Endothelial cell of umbilical vein (primary cell): ENCODE data around the gene STX5. TPM values are rescaled to one million over a fixed set of nuclear protein-coding genes. Genes with fewer than 3 reads are reported as not detected.
"Not testable (repeated sequence)": the region's sequence is repeated elsewhere in the genome, so short reads cannot be mapped to it uniquely, and the experiment has no call there.

ENCODE experiments used
- BruUV-seq: library from RNA; stranded (reverse); fragments of 400-500 nt; replicated peaks from 2 replicates; lab custom pipeline; 2021; lab: Mats Ljungman, UMichigan
- CTCF ChIA-PET: fragments of 300-600, 350-600 bp; sonication (Branson Sonifier 250); formaldehyde crosslinking; loops from one replicate; lab custom pipeline; 2021; ENCODE audit warnings: antibody characterized with exemption, inconsistent platforms; lab: Charles Lee
- POLR2A ChIA-PET: fragments of 300-600, 350-600 bp; sonication (Branson Sonifier 250); formaldehyde crosslinking; loops from one replicate; lab custom pipeline; 2021; ENCODE audit warnings: antibody characterized with exemption, inconsistent platforms; lab: Charles Lee
- DNase-seq: peaks from one replicate; pipeline ENCODE4 v3.0.0-alpha.2; 2011; ENCODE audit warnings: low read depth, low spot score
- FAIRE-seq: peaks from 2 replicates; lab custom pipeline; 2011; peaks lifted over from hg19 to GRCh38; lab: Jason Lieb, UNC
- H2AFZ ChIP-seq: 2 replicates; pipeline ENCODE4 v1.6.0; 2012; ENCODE audit warnings: low read depth, low read length, control low read depth, inconsistent platforms
- H3K27ac ChIP-seq: 2 replicates; pipeline ENCODE4 v1.5.1; 2011; ENCODE audit warnings: low read depth, mild to moderate bottlenecking, control low read depth, low read length, moderate library complexity; ENCODE audit not compliant: insufficient read depth
- H3K27me3 ChIP-seq, 2 experiments: 2 replicates each; pipeline versions ENCODE4 v1.6.0 to v1.6.1; 2011; ENCODE audit warnings: low read length in 2 of 2, mixed read lengths in 1 of 2; ENCODE audit not compliant: control insufficient read depth in 2 of 2, insufficient read depth in 2 of 2
- H3K36me3 ChIP-seq, 2 experiments: 2 replicates in 1 of 2; 3 replicates in 1 of 2; pipeline ENCODE4 v1.5.1; 2011; ENCODE audit warnings: low read length in 2 of 2, mild to moderate bottlenecking in 1 of 2, moderate library complexity in 1 of 2; ENCODE audit not compliant: control insufficient read depth in 2 of 2, insufficient read depth in 2 of 2; ENCODE audit errors: extremely low read depth in 1 of 2
- H3K4me1 ChIP-seq: 3 replicates; pipeline ENCODE4 v1.5.1; 2011; ENCODE audit warnings: mild to moderate bottlenecking, low read length; ENCODE audit not compliant: control insufficient read depth, insufficient read depth; ENCODE audit errors: extremely low read depth
- H3K4me2 ChIP-seq: 2 replicates; pipeline ENCODE4 v1.6.1; 2011; ENCODE audit warnings: low read length, control low read depth, mixed read lengths; ENCODE audit not compliant: insufficient read depth
- H3K4me3 ChIP-seq, 3 experiments: fragments of 200-600 bp in 1 of 3; sonication (generic), shearing (Covaris generic) in 1 of 3; replicated peaks in 1 of 3; 2 replicates each; pipeline ENCODE4 v1.5.1; 2011 to 2016; ENCODE audit warnings: control low read depth in 3 of 3, low read length in 3 of 3, mild to moderate bottlenecking in 2 of 3, inconsistent platforms in 1 of 3, low read depth in 1 of 3, moderate library complexity in 1 of 3; ENCODE audit not compliant: insufficient read depth in 1 of 3
- H3K79me2 ChIP-seq: 2 replicates; pipeline ENCODE4 v1.6.0; 2012; ENCODE audit warnings: low read length, inconsistent platforms; ENCODE audit not compliant: control insufficient read depth, insufficient read depth
- H3K9ac ChIP-seq: replicated peaks from 2 replicates; pipeline ENCODE3; 2011; ENCODE audit warnings: low read length, control low read depth; ENCODE audit not compliant: insufficient read depth; ENCODE audit errors: extremely low read depth
- H3K9me1 ChIP-seq: replicated peaks from 3 replicates; pipeline ENCODE4 v1.6.0; 2011; ENCODE audit warnings: mild to moderate bottlenecking, low read length; ENCODE audit not compliant: control insufficient read depth, insufficient read depth; ENCODE audit errors: extremely low read depth
- H3K9me3 ChIP-seq: replicated peaks from 2 replicates; pipeline ENCODE4 v1.5.1; 2012; ENCODE audit warnings: low read length, inconsistent platforms; ENCODE audit not compliant: control insufficient read depth, insufficient read depth
- H4K20me1 ChIP-seq: replicated peaks from 2 replicates; pipeline ENCODE3; 2011; ENCODE audit warnings: mild to moderate bottlenecking, low read length; ENCODE audit not compliant: control insufficient read depth, insufficient read depth; ENCODE audit errors: extremely low read depth
- CTCF ChIP-seq, 2 donors: IDR thresholded peaks; 1 replicate in 1 of 2; 2 replicates in 1 of 2; pipeline ENCODE4 v1.5.1; 2011; ENCODE audit warnings: low read length in 2 of 2, mild to moderate bottlenecking in 2 of 2, moderate library complexity in 2 of 2, control low read depth in 1 of 2, inconsistent platforms in 1 of 2, low read depth in 1 of 2; ENCODE audit not compliant: insufficient read depth in 1 of 2; ENCODE audit errors: extremely low read depth in 1 of 2
- EZH2 ChIP-seq: IDR thresholded peaks from 2 replicates; pipeline ENCODE4 v1.6.1; 2012; ENCODE audit warnings: borderline replicate concordance, low read depth, mild to moderate bottlenecking, moderate library complexity, low read length, inconsistent platforms; ENCODE audit not compliant: severe bottlenecking
- FOS ChIP-seq: IDR thresholded peaks from 2 replicates; pipeline ENCODE4 v1.6.1; 2011; ENCODE audit warnings: mild to moderate bottlenecking, low read length, moderate library complexity, borderline replicate concordance; ENCODE audit not compliant: insufficient read depth
- GATA2 ChIP-seq: IDR thresholded peaks from 2 replicates; pipeline ENCODE4 v1.7.0; 2011; ENCODE audit warnings: low read depth, mild to moderate bottlenecking, moderate library complexity, mixed read lengths, low read length; ENCODE audit not compliant: insufficient read length, insufficient read depth
- JUN ChIP-seq: IDR thresholded peaks from 2 replicates; pipeline ENCODE4 v1.6.1; 2011; ENCODE audit warnings: borderline replicate concordance, low read depth; ENCODE audit not compliant: insufficient read length, insufficient read depth
- MAX ChIP-seq: IDR thresholded peaks from 2 replicates; pipeline ENCODE4 v1.6.1; 2011; ENCODE audit not compliant: insufficient read depth, insufficient read length
- MYC ChIP-seq: IDR thresholded peaks from one replicate; pipeline ENCODE4 v1.6.1; 2011; ENCODE audit warnings: mild to moderate bottlenecking, low read depth, low read length
- POLR2A ChIP-seq: IDR thresholded peaks from 2 replicates; pipeline ENCODE4 v1.6.1; 2012; ENCODE audit warnings: low read depth, mild to moderate bottlenecking, control low read depth, low read length
- POLR2AphosphoS5 ChIP-seq: IDR thresholded peaks from 2 replicates; pipeline ENCODE4 v1.6.1; 2012; ENCODE audit warnings: low read depth, mild to moderate bottlenecking, control low read depth, low read length, moderate library complexity; ENCODE audit not compliant: insufficient read depth
- dilution Hi-C: fragments of 300-500 bp; cut with MboI; formaldehyde crosslinking; loops from one replicate; pipeline ENCODE4 v1.15.0; 2019; ENCODE audit warnings: low sequenced_read_pairs; ENCODE audit not compliant: extremely low pct_ligation_motif_present
- intact Hi-C: fragments of 100-400 bp; cut with micrococcal nuclease; formaldehyde crosslinking; loops from one replicate; pipeline ENCODE4 v1.10.0; 2022
- polyA plus RNA-seq, 4 experiments: library from polyadenylated mRNA; depleted of rRNA in 3 of 4; stranded (reverse) in 3 of 4; unstranded in 1 of 4; fragments of >200 nt; gene quantifications; 2 replicates each; pipeline versions ENCODE4 v1.2.1 to v1.2.3, GENCODE V29; 2011 to 2012; ENCODE audit warnings: missing spikeins in 1 of 4
- total RNA-seq: library from RNA; stranded (reverse); gene quantifications from 2 replicates; pipeline ENCODE4 v1.2.3, GENCODE V29; 2021

The STX5 gene
- total and polyA plus RNA-seq, 2 donors (not counting 3 experiments of a cell fraction or from before 2014, with no cell fraction given) = 41.3 to 46.4 TPM

GRCh38 chr11:62843466-62843865, 11.6 kb upstream of the STX5 start:
- DNase-seq (no peak), FAIRE-seq (no peak)
- dilution Hi-C loops = no loop called here
- ChIA-PET POLR2A (interaction anchor here (0.7 kb wide), 1 partner anchor 39 kb away, joined by 5 read pairs; no protein-coding TSS in a partner anchor), CTCF (interaction anchor here (1.5 to 1.6 kb wide), 2 partner anchors 10 to 18 kb away, joined by 3 to 6 read pairs; no protein-coding TSS in a partner anchor)
- Histone ChIP-seq H3K36me3 (no peaks in the 10 kb centered on the region), H3K4me1 (peaks cover 7% of the 10 kb centered on the region), H3K9ac (no peak overlapping the region), H3K9me1 (no peaks in the 10 kb centered on the region), H3K27ac (no peak overlapping the region), H3K4me2 (no peak overlapping the region), H3K79me2 (peaks cover 8% of the 10 kb centered on the region), H4K20me1 (no peaks in the 10 kb centered on the region), H2AFZ (no peak overlapping the region), H3K27me3 (no peaks in the 10 kb centered on the region), H3K9me3 (no peaks in the 10 kb centered on the region), H3K4me3 (no peak overlapping the region)
- TF ChIP-seq MYC (no peak), POLR2AphosphoS5 (no peak), MAX (no peak), FOS (no peak), GATA2 (no peak), CTCF (IDR thresholded peaks at IDR 0.05; ENCODE audit: extremely low read depth in 1 of 2, insufficient read depth in 1 of 2, low read depth in 1 of 2, low read length in 2 of 2) (no peak), EZH2 (no peak), POLR2A (no peak), JUN (no peak)
- BruUV-seq = no TSS peak
- intact Hi-C loops = loop anchor here (5.0 kb wide), 2 partner anchors 251 to 291 kb away; partner anchors contain the start of gene TUT1

- dilution Hi-C loops, DNase-seq, H3K4me1 ChIP-seq, H3K9me1 ChIP-seq, H3K27me3 ChIP-seq, BruUV-seq, H3K36me3 ChIP-seq, H3K4me2 ChIP-seq, H4K20me1 ChIP-seq, FAIRE-seq, H3K27ac ChIP-seq, H3K9me3 ChIP-seq, H3K9ac ChIP-seq, H3K4me3 ChIP-seq, H2AFZ ChIP-seq: not testable (repeated sequence)
- intact Hi-C loops = loop anchor here (1.0 to 5.0 kb wide), 3 partner anchors 38 to 291 kb away; partner anchors contain the start of gene TUT1
- ChIA-PET POLR2A (interaction anchor here (0.7 kb wide), 1 partner anchor 39 kb away, joined by 5 read pairs; no protein-coding TSS in a partner anchor), CTCF (interaction anchor here (1.6 kb wide), 1 partner anchor 11 kb away, joined by 6 read pairs; no protein-coding TSS in a partner anchor)
- peaks cover 14% of the 10 kb centered on the region for H3K79me2 ChIP-seq
Observed at GRCh38 chr11:62842891-62843290, 11.0 kb upstream of the STX5 start.
